HG03457 (cell line): ENCODE data around the gene DBT.
"Not testable (repeated sequence)": the region's sequence is repeated elsewhere in the genome, so short reads cannot be mapped to it uniquely, and the experiment has no call there.

Experiments used
- ATAC-seq: cut with Tn5 transposase; IDR thresholded peaks from one replicate; pipeline ENCODE4 v1.9.1; 2021; ENCODE audit warnings: moderate number of reproducible peaks; ENCODE audit not compliant: unreplicated experiment

DBT gene

DNA sequence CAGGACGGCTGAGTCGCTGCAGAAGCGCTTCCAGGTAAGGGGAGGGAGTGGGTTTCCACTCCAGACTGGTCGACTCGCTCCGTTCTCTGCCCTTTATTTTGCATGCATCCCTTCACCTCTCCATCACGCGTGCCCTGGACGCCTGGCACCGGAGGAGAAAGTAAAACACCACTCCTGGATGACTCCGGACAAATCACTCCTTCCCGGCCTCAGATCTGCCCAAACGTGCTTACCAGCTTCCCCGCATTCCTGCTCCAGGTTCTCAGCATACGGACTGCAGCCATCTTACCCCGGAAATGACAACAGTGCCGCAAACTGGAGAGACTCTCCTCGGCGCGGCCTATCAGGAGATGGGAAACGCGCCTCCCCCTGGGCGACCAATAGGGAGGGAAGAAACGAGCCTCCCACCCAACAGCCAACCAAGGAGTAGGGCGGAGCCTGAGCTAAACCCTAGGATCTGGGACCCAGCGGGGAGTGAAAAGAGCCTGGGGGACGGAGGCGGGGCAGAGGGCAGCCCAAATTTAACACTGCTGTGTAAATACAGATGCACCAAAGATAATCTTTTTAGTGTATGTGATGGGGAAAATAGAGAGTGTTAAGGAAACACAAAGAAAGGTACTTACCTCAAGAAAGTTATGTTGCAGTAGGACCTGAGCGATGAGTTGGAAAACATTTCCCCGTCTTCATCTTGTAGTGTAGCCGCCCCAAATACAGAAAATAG is at the start of gene DBT:
Gene DBT (minus strand): TSS at position 298 of the 721 bp plus-strand sequence. CDS start 14 bp downstream, at position 284.
- ATAC-seq: peak; percentile 100

DNA sequence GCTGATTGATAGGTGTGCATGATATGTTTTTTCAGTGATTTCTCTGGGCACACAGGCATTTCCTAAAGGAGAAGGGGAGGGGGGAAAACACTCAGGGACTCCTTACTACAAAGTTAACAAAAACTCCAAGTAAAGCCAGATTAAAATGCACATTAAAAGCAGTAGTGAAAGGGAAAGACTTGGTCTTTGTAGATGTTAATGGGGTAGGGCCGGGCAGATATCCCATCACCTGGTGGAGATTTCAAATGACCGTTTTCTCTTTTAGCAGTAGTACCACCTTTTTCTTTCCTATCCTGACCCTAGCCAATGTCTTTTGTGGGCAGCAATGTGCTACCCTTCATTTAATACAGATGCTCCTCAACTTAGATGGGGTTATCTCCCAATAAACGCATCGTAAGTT is 48.9 kb upstream of the DBT start:
- no peak for ATAC-seq

DNA sequence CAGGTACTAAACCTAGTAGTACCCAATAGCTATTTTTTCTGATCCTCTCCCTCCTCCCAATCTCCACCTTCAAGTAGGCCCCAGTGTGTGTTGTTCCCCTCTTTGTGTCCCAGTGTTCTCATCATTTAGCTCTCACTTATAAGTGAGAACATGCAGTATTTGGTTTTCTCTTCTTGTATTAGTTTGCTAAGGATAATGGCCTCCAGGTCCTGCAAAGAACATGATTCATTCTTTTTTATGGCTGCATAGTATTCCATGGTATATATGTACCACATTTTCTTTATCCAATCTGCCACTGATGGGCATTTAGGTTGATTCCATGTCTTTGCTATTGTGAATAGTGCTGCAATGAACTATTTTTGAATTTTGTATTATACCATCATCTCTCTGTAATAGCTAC is 47.4 kb upstream of the DBT start:
- ATAC-seq: not testable (repeated sequence)

- ATAC-seq: no peak
Measured at GRCh38 chr1:100296140-100296539, 46.5 kb upstream of the DBT start.

- no peak for ATAC-seq
Measured at GRCh38 chr1:100292711-100293110, 43.1 kb upstream of the DBT start.

DNA sequence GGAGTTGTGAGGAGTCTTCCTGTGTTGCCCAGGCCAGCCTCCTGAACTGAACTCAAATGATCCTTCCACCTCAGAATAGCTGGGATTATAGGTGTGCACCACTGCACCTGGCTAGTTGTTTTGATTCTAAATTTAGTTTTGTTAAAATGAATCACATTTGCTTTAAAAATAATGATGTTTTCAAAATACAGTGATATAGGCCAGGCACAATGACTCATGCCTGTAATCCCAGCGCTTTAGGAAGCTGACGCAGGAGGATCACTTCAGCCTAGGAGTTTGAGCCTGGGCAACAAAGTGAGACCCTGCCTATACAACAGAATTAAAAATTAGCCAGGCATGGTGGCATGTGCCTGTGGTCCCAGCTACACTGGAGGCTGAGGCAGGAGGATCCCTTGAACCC is 40.7 kb upstream of the DBT start:
- no peak for ATAC-seq

GRCh38 chr1:100287162-100287561 is 37.5 kb upstream of the DBT start:
- ATAC-seq: no peak

GRCh38 chr1:100284591-100284990 is 35.0 kb upstream of the DBT start:
- no peak for ATAC-seq

GRCh38 chr1:100279954-100280682 is 30.5 kb upstream of the DBT start:
- no peak for ATAC-seq

GRCh38 chr1:100279358-100279923 is 29.8 kb upstream of the DBT start:
- no peak for ATAC-seq

DNA sequence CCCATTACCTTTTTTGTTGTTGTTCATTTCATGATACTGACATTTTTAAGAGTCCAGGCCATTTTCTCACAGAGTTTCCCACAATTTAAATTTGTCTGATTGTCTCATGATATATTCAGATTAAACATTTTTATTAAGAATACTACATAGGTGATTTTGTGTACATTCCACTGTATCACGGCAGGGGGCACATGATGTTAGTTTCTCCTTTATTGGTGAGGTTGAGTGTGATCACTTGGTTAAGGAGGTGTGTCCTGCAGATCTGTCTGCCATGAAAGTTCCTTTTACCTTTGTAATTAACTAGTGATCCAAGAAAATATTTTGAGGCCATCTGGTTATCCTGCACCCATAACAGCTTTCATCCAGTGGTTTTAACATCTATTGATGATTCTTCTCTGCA is 28.2 kb upstream of the DBT start:
- no peak for ATAC-seq

DNA sequence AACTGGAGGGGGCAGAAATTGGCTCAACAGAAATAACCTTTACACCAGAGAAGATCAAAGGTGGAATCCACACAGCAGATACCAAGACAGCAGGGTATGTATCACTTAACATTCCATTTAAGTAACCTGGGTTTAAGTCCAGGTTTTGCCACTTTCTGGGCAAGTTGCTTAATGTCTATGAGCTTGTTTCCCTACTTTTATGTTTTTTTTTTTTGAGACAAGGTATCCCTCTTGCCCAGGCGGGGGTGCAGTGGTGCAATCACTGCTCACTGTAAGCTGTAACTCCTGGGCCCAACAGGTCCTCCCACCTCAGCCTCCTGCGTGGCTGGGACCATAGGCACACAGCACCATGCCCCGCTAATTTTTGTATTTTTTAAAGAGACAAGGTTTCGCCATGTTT is 18.6 kb upstream of the DBT start:
- ATAC-seq: no peak

GRCh38 chr1:100267284-100267683 is 17.6 kb upstream of the DBT start:
- ATAC-seq: no peak

DNA sequence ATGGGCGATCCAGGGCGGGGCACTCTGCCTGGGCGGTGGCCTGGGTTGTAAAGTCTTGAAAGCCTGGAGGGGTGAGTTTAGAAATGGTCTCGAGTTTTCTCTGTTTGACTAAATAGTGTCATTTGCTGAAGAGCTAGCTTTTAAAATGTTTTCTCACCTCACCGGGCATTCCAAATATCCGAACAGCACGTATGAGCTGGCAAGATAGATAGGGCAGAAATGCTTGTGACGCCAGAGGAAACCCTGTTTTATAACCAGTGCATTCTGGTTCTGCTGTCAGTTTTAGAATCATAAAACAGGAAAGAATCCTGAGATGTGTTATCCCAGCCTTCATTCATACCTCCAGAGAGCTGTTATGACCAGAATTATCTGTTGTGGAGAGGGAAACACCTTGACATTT is 17.1 kb upstream of the DBT start:
- ATAC-seq: peak; percentile 7

GRCh38 chr1:100265931-100266740 is 16.5 kb upstream of the DBT start, which contains the start of gene RTCA:
Gene RTCA, plus strand, starts transcription at chr1:100266216. Its CDS starts 160 bp downstream, at chr1:100266376.
- peak; percentile 96 for ATAC-seq

DNA sequence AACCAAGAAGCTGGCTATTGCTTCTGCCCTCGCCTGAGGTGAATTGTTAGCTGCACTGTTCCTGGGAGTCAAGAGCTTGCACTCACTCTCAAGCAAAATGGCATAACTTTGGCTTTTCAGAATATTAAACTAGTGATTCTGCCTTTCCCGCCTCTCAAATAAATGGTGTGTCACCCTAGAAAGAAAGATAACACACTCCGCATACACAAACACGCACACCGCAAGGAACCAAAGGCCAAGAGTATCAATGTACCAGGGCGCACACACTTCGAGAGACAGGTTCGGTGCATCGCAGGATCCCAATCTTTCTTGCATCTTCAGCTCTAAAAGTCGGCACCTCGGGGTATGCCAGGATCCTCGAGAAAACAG is 15.9 kb upstream of the DBT start:
- peak; percentile 37 for ATAC-seq

DNA sequence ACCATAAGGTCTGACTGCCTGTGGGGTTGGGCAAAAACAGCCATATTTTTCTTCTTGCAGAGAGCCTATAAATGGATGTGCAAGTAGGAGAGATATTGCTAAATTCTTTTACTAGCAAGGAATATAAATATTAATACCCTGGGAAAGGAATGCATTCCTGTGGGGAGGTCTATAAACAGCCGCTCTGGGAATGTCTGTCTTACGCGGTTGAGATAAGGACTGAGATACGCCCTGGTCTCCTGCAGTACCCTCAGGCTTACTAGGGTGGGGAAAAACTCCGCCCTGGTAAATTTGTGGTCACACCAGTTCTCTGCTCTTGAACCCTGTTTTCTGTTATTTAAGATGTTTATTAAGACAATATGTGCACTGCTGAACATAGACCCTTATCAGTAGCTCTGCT is 14.4 kb upstream of the DBT start:
- ATAC-seq: not testable (repeated sequence)

DNA sequence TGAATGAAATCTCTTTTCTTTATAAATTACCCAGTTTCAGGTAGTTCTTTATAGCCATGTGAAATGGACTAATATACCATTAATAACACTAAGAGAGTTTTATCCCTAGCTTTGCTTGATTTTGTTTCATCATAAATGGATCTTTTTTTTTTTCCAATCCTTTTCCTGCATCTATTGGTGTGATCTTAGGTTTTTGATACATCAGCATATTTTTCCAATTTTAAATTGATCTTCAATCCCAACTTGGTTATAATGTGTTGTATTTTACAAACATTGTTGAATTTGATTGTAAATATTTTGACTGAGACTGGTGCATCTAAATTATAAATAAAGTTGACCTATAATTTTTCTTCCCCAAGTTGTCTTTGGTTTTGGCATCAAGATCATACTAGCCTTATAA is 12.1 kb upstream of the DBT start:
- ATAC-seq: no peak

DNA sequence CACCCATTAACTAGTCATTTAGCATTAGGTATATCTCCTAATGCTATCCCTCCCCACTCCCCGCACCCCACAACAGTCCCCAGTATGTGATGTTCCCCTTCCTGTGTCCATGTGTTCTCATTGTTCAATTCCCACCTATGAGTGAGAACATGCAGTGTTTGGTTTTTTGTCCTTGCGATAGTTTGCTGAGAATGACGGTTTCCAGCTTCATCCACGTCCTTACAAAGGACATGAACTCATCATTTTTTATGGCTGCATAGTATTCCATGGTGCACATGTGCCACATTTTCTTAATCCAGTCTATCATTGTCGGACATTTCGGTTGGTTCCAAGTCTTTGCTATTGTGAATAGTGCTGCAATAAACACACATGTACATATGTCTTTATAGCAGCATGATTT is 8.8 kb upstream of the DBT start:
- not testable (repeated sequence) for ATAC-seq

GRCh38 chr1:100256273-100256672 is 6.6 kb upstream of the DBT start:
- not testable (repeated sequence) for ATAC-seq

- ATAC-seq: no peak
Measured at GRCh38 chr1:100253552-100253951, 3.9 kb upstream of the DBT start.
